Renal pelvis (tissue), 4 donors: ENCODE results near the gene KLHDC7A. TPM values are rescaled to one million over a fixed set of nuclear protein-coding genes. Genes with fewer than 3 reads are reported as not detected.
A peak's percentile ranks its signal among the peaks of the same experiment; 100 is the strongest.

ENCODE experiments used
- DNase-seq: peaks from one replicate; pipeline ENCODE4 v3.0.0-alpha.2; 2013
- polyA plus RNA-seq, 3 donors: library from polyadenylated mRNA; unstranded; fragments of 120-200 nt; gene quantifications; one replicate each; pipeline ENCODE4 v1.2.1, GENCODE V29; 2013; ENCODE audit not compliant: insufficient read length in 3 of 3

The KLHDC7A gene
- polyA plus RNA-seq, 3 donors: 12.5 to 14.3 (median 13.5) TPM

- DNase-seq: no peak
These were observed 14.1 kb upstream of the KLHDC7A start for GRCh38 chr1:18466676-18467075.

- no peak for DNase-seq
These were observed 12.2 kb upstream of the KLHDC7A start for GRCh38 chr1:18468570-18468969.

DNA sequence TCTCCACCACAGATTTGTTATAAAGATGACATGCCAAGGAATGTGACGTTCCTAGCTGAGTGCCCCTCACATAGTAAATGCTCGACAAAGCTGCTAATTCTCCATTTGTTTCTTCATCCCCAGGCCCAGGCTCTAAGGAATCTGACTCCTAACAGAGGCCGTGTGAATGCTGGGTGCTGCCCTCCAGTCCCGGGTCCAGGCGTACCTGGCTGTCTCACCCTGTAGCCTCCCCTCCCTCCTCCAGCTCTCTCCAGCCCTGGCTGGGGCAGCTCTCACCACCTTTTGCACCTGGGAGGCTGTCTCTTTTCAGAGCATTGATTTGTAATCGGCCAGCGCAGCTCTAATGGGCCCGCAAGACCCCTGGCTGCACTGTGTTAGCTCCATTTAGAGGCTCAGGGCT, 11.2 kb upstream of the KLHDC7A start:
- no peak for DNase-seq

- peak; percentile 4 for DNase-seq
These were observed 9.9 kb upstream of the KLHDC7A start for GRCh38 chr1:18470671-18471355.

- DNase-seq: no peak
These were observed 7.4 kb upstream of the KLHDC7A start for GRCh38 chr1:18473195-18473815.

- no peak for DNase-seq
These were observed 6.1 kb upstream of the KLHDC7A start for GRCh38 chr1:18474559-18475175.

- peak; percentile 39 for DNase-seq
These were observed 5.4 kb upstream of the KLHDC7A start for GRCh38 chr1:18475234-18475905.

DNA sequence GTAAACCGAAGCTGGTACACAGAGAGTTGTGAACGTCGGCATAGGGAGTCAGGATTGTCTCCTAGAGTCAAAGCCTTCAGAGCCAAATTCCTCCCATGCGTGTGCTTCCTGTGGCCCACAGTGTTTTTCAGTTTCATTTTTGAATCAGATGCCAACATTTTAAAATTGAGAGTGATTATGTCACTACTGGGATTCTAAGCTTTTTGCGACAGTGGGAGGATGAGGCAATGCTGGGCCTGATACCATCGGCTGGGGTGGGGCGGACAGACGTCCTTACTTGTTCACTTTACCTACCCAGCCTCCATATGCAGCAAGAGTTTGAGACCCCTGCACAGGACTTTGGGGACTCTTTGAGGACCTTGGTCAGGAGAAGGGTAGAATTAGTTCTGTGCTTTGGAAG, 1.3 kb upstream of the KLHDC7A start:
- DNase-seq: no peak

DNA sequence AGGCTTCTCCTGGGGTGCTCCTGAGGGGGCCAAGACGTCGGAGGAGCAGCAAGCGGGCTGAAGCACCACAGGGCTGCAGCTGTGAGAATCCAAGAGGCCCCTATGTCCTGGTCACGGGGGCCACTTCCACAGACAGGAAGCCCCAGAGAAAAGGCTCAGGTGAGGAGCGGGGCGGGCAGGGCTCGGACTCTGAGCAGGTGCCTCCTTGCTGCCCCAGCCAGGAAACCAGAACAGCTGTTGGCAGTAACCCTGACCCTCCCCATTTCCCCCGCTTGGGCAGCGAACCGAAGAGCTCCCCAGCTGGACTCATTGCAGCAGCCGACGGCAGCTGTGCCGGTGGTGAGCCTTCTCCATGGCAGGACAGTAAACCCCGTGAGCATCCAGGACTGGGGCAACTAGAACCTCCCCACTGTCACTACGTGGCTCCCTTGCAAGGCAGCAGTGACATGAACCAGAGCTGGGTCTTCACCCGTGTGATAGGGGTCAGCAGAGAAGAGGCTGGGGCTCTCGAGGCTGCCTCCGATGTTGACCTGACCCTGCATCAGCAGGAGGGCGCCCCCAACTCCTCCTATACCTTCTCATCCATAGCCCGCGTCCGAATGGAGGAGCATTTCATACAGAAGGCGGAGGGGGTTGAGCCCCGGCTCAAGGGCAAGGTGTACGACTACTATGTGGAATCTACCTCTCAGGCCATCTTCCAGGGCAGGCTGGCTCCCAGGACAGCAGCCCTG, 625 bp downstream of the KLHDC7A start:
- DNase-seq: peak; percentile 64

DNA sequence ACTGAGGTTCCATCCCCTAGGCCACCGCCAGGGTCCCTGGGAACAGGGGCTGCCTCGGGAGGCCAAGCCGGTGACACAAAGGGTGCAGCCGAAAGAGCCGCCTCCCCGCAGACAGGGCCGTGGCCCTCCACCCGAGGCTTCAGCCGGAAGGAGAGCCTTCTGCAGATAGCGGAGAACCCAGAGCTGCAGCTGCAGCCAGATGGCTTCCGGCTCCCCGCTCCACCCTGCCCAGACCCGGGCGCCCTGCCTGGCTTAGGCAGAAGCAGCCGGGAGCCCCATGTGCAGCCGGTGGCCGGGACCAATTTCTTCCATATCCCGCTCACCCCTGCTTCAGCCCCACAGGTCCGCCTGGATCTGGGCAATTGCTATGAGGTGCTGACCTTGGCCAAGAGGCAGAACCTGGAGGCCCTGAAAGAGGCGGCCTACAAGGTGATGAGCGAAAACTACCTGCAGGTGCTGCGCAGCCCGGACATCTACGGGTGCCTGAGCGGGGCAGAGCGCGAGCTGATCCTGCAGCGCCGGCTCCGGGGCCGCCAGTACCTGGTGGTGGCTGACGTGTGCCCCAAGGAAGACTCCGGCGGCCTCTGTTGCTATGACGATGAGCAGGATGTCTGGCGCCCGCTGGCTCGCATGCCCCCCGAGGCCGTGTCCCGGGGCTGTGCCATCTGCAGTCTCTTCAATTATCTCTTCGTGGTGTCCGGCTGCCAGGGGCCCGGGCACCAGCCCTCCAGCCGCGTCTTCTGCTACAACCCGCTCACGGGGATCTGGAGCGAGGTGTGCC, 1.4 kb downstream of the KLHDC7A start:
- no peak for DNase-seq

DNA sequence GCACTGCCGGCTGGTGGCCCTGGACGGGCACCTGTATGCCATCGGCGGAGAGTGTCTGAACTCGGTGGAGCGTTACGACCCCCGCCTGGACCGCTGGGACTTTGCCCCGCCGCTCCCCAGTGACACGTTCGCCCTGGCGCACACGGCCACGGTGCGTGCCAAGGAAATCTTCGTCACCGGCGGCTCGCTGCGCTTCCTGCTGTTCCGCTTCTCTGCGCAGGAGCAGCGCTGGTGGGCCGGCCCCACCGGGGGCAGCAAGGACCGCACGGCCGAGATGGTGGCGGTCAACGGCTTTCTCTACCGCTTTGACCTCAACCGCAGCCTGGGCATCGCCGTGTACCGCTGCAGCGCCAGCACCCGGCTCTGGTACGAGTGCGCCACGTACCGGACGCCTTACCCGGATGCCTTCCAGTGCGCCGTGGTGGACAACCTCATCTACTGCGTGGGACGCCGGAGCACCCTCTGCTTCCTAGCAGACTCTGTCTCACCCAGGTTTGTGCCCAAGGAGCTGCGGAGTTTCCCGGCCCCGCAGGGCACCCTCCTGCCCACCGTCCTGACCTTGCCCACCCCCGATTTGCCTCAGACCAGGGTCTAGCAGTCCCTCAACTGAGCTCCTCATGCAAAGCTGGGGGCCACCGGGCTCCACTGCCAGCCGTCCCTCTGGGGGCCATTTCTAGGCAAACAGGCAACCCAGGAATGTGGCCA, 2.1 kb downstream of the KLHDC7A start:
- no peak for DNase-seq

- no peak for DNase-seq
These were observed 3.5 kb downstream of the KLHDC7A start for GRCh38 chr1:18484276-18484675.

DNA sequence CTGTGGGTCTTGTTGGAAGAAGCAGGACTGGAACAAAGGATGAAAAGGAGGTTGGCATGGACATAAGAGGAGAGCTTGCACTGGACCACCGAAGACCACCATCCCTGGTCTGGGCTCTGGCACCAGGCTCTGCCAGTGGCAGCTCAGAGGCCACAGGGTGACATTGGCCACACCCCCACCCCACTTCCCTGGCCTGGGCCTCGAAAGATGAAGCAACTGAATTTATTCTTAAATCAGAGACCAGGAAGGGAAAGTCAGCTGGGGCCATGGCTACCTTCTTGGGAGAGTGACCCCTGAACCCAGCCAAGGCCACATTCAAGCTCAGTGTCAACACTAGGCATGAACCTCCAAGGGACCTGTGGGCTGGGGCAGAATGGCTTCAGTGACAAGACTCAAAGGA, 4.0 kb downstream of the KLHDC7A start:
- DNase-seq: no peak

DNA sequence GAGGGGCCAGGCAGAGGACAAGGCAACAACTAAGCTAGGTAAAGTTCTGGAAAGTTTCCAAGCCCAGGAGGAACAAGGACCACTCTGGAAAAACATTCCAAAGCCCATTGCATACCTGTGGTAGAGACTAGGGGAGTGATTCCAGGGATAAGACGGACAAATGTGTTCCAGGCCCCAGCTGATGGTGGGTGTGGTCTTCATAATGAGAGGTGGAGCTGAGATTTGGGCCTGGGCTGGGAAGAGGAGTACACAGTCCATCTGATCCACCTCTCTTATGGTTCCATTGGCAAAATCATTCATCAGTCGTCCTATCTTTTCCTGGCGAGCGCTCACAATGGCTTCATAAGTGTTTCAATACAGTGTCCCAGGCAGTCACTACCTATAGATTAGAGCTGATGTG, 4.5 kb downstream of the KLHDC7A start:
- DNase-seq: no peak

- peak; percentile 14 for DNase-seq
These were observed 5.5 kb downstream of the KLHDC7A start for GRCh38 chr1:18486195-18486594.

- DNase-seq: no peak
These were observed 8.8 kb downstream of the KLHDC7A start for GRCh38 chr1:18489417-18490143.

DNA sequence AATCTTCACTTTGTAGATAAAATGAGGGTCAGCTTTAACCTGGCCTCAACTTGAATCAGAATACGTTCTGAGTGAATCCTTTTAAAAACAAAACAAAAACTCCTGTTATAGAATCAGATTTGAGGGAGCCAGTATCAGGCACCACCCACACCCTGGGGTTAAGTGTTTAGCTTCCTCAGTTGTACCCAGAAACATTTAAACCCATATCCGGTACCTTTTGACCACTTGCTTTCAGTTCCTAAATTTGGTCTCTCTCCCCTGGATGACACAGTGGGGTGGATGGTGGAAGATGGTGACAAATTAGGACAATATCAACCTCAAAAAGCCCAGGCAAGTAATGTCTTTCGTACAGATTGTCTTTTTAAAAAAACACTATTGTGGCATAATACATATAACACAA, 10.4 kb downstream of the KLHDC7A start:
- DNase-seq: no peak

DNA sequence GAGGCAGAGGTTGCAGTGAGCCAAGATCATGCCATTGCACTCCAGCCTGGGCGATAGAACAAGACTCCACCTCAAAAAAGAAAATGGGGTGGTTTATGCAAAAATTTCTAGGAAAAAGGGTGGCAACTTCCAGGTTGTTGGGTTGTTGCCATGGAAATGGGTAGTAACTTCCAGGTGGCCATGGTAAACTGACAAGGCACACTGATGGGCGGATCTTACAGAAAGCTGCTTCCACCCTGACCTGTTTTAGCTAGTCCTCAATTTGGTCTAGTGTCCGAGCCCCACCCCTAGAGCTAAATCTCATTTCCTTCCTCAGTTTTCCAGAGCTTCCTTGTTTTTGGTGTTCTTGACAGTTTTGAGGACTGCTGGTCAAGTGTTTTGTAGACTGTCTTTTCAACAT, 13.6 kb downstream of the KLHDC7A start:
- no peak for DNase-seq

GRCh38 chr1:18495635-18496034, 14.9 kb downstream of the KLHDC7A start:
- no peak for DNase-seq

DNA sequence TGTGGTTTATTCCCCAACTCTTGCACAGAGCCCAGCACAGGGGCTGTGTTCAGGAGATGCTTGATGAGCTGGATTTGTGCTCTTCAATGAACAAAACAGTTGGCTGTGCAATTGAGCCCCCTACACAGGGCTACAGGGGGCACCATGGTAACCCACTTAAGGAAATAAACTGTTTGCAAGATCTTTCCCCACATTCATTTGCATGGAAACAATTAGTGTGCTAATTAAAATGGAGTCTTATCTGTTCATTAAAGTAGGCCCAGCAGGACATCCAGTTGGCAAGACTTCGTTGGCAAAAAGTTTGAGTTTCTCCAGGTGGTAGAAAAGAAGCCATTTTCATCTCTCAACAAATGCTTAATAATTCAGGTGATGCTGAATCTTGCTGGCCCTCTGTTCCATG, 15.3 kb downstream of the KLHDC7A start:
- DNase-seq: no peak
